Activated T-helper 1 cell treated with anti-CD3 and anti-CD28 coated beads, Interleukin-2, amount 50 U/mL, for 16 hours (primary cell): ENCODE data around the gene FRS2.

Source experiments
- DNase-seq, 2 donors: peaks; one replicate each; pipeline ENCODE4 v3.0.0-alpha.2; 2020; ENCODE audit warnings: low read depth in 1 of 2, low spot score in 1 of 2

FRS2 gene

GRCh38 chr12:69459477-69459876, 10.7 kb upstream of the FRS2 start:
- no peak for DNase-seq

- DNase-seq = no peak
Observed at GRCh38 chr12:69464428-69464827, 5.8 kb upstream of the FRS2 start.

- DNase-seq = no peak
Observed at GRCh38 chr12:69466867-69467266, 3.3 kb upstream of the FRS2 start.

GRCh38 chr12:69467366-69467765, 2.8 kb upstream of the FRS2 start:
- DNase-seq = no peak

GRCh38 chr12:69468237-69469026, 1.8 kb upstream of the FRS2 start:
- no peak for DNase-seq

- no peak for DNase-seq
Observed at GRCh38 chr12:69469854-69470188, 367 bp upstream of the FRS2 start.

GRCh38 chr12:69471076-69471430, 865 bp downstream of the FRS2 start:
- DNase-seq = no peak

GRCh38 chr12:69471667-69472385, 1.6 kb downstream of the FRS2 start:
- DNase-seq = no peak

- DNase-seq = no peak
Observed at GRCh38 chr12:69473262-69473661, 3.1 kb downstream of the FRS2 start.

- no peak for DNase-seq
Observed at GRCh38 chr12:69474456-69474855, 4.3 kb downstream of the FRS2 start.

GRCh38 chr12:69475237-69475975, 5.2 kb downstream of the FRS2 start:
- DNase-seq = no peak

- no peak for DNase-seq
Observed at GRCh38 chr12:69476276-69477017, 6.3 kb downstream of the FRS2 start.

GRCh38 chr12:69479675-69480074, 9.5 kb downstream of the FRS2 start:
- no peak for DNase-seq

- DNase-seq = no peak
Observed at GRCh38 chr12:69480698-69481097, 10.5 kb downstream of the FRS2 start.

- no peak for DNase-seq
Observed at GRCh38 chr12:69481133-69481532, 10.9 kb downstream of the FRS2 start.

- DNase-seq = no peak
Observed at GRCh38 chr12:69483700-69484099, 13.5 kb downstream of the FRS2 start.

- DNase-seq = no peak
Observed at GRCh38 chr12:69484428-69484827, 14.2 kb downstream of the FRS2 start.

GRCh38 chr12:69490920-69491643, 20.9 kb downstream of the FRS2 start:
- DNase-seq = no peak

GRCh38 chr12:69492739-69493138, 22.6 kb downstream of the FRS2 start:
- DNase-seq = no peak

GRCh38 chr12:69495071-69495470, 24.9 kb downstream of the FRS2 start:
- no peak for DNase-seq
